ENCODE data around the gene SCUBE2. TPM values are rescaled to one million over a fixed set of nuclear protein-coding genes. Genes with fewer than 3 reads are reported as not detected.

SCUBE2 gene
- total RNA-seq, 1 experiment from 2014 or later = 3.1 TPM

GRCh38 chr11:9004183-9004926 lies 87.0 kb downstream of the SCUBE2 start:
- no TSS peak for BruUV-seq (replicated peaks)
- Mint-ChIP-seq H3K27ac (ENCODE audit: unreplicated experiment) (no peak overlapping the region), H3K4me3 (ENCODE audit: unreplicated experiment) (peak overlapping the region; percentile 65), H3K36me3 (ENCODE audit: insufficient read depth, unreplicated experiment) (peaks cover 8% of the 10 kb centered on the region), H3K9me3 (ENCODE audit: unreplicated experiment) (no peaks in the 10 kb centered on the region), H3K4me1 (ENCODE audit: low read depth, unreplicated experiment) (no peaks in the 10 kb centered on the region), H3K27me3 (ENCODE audit: insufficient read depth, unreplicated experiment) (peaks cover 6% of the 10 kb centered on the region)
- no peak for TF ChIP-seq CTCF (IDR thresholded peaks at IDR 0.05; ENCODE audit: insufficient read depth in 1 of 2, low read depth in 1 of 2, low read length in 1 of 2, severe bottlenecking in 1 of 2, unreplicated experiment in 1 of 2)
- Histone ChIP-seq H3K4me3 (ENCODE audit: low read depth, low read length) (peak overlapping the region; percentile 67), H3K9me3 (no peaks in the 10 kb centered on the region; the same call in 1 of the 2 replicates), H3K4me1 (peaks cover 11% of the 10 kb centered on the region; the same call in 1 of the 2 replicates), H3K27me3 (replicated peaks; ENCODE audit: control insufficient read depth, insufficient read depth, low read length) (no peaks in the 10 kb centered on the region; the same call in 1 of the 2 replicates), H3K36me3 (ENCODE audit: control insufficient read depth, insufficient read depth, low read length) (no peaks in the 10 kb centered on the region)
- intact Hi-C loops (cut with micrococcal nuclease; ENCODE audit: unreplicated experiment) = no loop called here
- ChIA-PET POLR2A (interaction anchor here (0.7 to 1.0 kb wide), 3 partner anchors 13 to 506 kb away, joined by 3 to 5 read pairs (median 3); no protein-coding TSS in a partner anchor), CTCF (interaction anchor here (1.0 kb wide), 2 partner anchors 11 to 133 kb away, joined by 6 to 8 read pairs; no protein-coding TSS in a partner anchor)
- DNase-seq = peak; percentile 36 to 41

- intact Hi-C loops (cut with micrococcal nuclease; ENCODE audit: unreplicated experiment) = no loop called here
- no peak for TF ChIP-seq CTCF (IDR thresholded peaks at IDR 0.05; ENCODE audit: insufficient read depth in 1 of 2, low read depth in 1 of 2, low read length in 1 of 2, severe bottlenecking in 1 of 2, unreplicated experiment in 1 of 2)
- BruUV-seq (replicated peaks) = no TSS peak
- ChIA-PET CTCF (interaction anchor here (0.6 to 1.0 kb wide), 4 partner anchors 11 to 134 kb away, joined by 4 to 8 read pairs (median 6); no protein-coding TSS in a partner anchor), POLR2A (interaction anchor here (0.5 to 1.0 kb wide), 6 partner anchors 13 to 1309 kb away, joined by 3 to 5 read pairs (median 4); no protein-coding TSS in a partner anchor)
- no peaks in the 10 kb centered on the region for H3K36me3 ChIP-seq (ENCODE audit: control insufficient read depth, insufficient read depth, low read length)
- no peaks in the 10 kb centered on the region; the same call in 1 of the 2 replicates for H3K27me3 ChIP-seq (replicated peaks; ENCODE audit: control insufficient read depth, insufficient read depth, low read length)
- peak; percentile 78 to 89 for DNase-seq
- peak within 1 kb of the TSS; percentile 58 for H3K27ac Mint-ChIP-seq (ENCODE audit: unreplicated experiment)
- H3K36me3 Mint-ChIP-seq (ENCODE audit: insufficient read depth, unreplicated experiment) = peaks cover 8% of the 10 kb centered on the region
- no peaks in the 10 kb centered on the region for H3K4me1 Mint-ChIP-seq (ENCODE audit: low read depth, unreplicated experiment)
- peaks cover 11% of the 10 kb centered on the region; the same call in 1 of the 2 replicates for H3K4me1 ChIP-seq
- no peaks in the 10 kb centered on the region for H3K9me3 Mint-ChIP-seq (ENCODE audit: unreplicated experiment)
- peaks cover 6% of the 10 kb centered on the region for H3K27me3 Mint-ChIP-seq (ENCODE audit: insufficient read depth, unreplicated experiment)
- H3K4me3 Mint-ChIP-seq (ENCODE audit: unreplicated experiment) = peak within 1 kb of the TSS; percentile 82
- H3K4me3 ChIP-seq (ENCODE audit: low read depth, low read length) = peak within 1 kb of the TSS; percentile 67
- H3K9me3 ChIP-seq = no peaks in the 10 kb centered on the region; the same call in 1 of the 2 replicates
Measured at GRCh38 chr11:9003573-9004182, 87.7 kb downstream of the SCUBE2 start, which contains the start of gene NRIP3. Gene NRIP3, minus strand, starts transcription at chr11:9004001. Its CDS starts 66 bp downstream, at chr11:9003935.

All from Caco-2 (cell line).